Measurements from ENCODE around the gene STRBP. TPM values are rescaled to one million over a fixed set of nuclear protein-coding genes. Genes with fewer than 3 reads are reported as not detected.

STRBP gene
- total and polyA plus RNA-seq, 2 donors from 2014 or later, result 21.6 to 30.7 TPM

DNA sequence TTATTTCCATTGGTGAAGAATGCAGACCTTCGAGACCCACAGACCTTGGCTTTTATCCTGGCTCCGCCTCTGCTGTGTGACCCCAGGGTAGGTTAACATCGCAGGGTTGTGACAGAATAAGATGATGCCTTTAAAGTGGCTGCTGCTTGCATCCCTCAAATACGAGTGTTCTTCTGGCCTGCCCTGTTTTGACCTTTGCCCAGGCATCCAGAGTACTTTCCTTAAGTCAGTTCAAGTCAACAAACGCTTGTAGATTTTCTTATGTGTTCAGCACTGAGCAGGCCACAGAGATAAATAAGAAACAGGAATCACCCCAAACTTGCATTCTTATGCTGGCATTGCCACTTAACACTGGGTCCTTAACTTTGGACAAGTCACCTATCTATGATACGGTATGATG, 184.7 kb downstream of the STRBP start:
- Histone ChIP-seq H3K27me3 (ENCODE audit: control insufficient read depth, insufficient read depth, low read length) (no peaks in the 10 kb centered on the region), H3K27ac (ENCODE audit: low read depth in 2 of 2, low read length in 2 of 2) (no peak overlapping the region), H3K9ac (ENCODE audit: low read length in 3 of 3) (no peak overlapping the region), H3K9me3 (ENCODE audit: control insufficient read depth in 2 of 3, insufficient read depth in 1 of 3, low read length in 3 of 3) (no peaks in the 10 kb centered on the region), H3K4me3 (ENCODE audit: low read length in 3 of 3) (no peak overlapping the region), H3K36me3 (ENCODE audit: control insufficient read depth in 2 of 3, insufficient read depth in 3 of 3, low read length in 3 of 3) (peaks cover 0 to 16% (median 11%) of the 10 kb centered on the region in 3 donors), H3K4me1 (ENCODE audit: control insufficient read depth in 2 of 3, insufficient read depth in 2 of 3, low read depth in 1 of 3, low read length in 3 of 3) (peaks cover 0 to 4% (median 3%) of the 10 kb centered on the region in 3 donors)
- intact Hi-C loops (cut with DNase I), result loop anchor here (10.0 kb wide), 1 partner anchor 271 kb away; the partner anchor contains the start of gene CRB2
- TF ChIP-seq, protein P1, sequence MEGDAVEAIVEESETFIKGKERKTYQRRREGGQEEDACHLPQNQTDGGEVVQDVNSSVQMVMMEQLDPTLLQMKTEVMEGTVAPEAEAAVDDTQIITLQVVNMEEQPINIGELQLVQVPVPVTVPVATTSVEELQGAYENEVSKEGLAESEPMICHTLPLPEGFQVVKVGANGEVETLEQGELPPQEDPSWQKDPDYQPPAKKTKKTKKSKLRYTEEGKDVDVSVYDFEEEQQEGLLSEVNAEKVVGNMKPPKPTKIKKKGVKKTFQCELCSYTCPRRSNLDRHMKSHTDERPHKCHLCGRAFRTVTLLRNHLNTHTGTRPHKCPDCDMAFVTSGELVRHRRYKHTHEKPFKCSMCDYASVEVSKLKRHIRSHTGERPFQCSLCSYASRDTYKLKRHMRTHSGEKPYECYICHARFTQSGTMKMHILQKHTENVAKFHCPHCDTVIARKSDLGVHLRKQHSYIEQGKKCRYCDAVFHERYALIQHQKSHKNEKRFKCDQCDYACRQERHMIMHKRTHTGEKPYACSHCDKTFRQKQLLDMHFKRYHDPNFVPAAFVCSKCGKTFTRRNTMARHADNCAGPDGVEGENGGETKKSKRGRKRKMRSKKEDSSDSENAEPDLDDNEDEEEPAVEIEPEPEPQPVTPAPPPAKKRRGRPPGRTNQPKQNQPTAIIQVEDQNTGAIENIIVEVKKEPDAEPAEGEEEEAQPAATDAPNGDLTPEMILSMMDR (IDR thresholded peaks at IDR 0.05; ENCODE audit: borderline replicate concordance, extremely low read depth, insufficient read depth), result no peak
- DNase-seq (no peak), FAIRE-seq (no peak)

DNA sequence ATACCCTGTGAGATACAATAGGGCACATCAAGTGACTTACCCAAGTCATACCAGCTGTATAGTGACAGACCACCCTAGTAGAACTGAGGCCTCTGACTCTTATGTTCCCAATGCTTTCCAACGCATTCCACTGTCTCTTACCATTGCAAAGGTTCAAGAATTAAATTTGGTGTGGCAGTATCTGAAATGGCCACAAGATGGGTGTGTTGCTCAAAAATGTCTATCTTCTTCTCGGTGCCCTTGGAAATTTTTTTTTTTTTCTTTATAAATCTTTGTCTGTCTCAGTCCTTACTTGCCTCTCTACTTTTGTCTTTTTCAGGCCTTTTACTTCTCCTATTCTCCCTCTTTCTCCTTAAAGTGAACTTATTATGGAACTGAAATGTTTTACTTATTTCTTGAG, 186.6 kb downstream of the STRBP start:
- no peak overlapping the region for H3K27ac ChIP-seq (ENCODE audit: low read depth in 2 of 2, low read length in 2 of 2)
- no peak overlapping the region for H3K4me3 ChIP-seq (ENCODE audit: low read length in 3 of 3)
- no peak overlapping the region for H3K9ac ChIP-seq (ENCODE audit: low read length in 3 of 3)
- H3K27me3 ChIP-seq (ENCODE audit: control insufficient read depth, insufficient read depth, low read length), result no peaks in the 10 kb centered on the region
- H3K4me1 ChIP-seq (ENCODE audit: control insufficient read depth in 2 of 3, insufficient read depth in 2 of 3, low read depth in 1 of 3, low read length in 3 of 3), result peaks cover 0 to 3% (median 0%) of the 10 kb centered on the region in 3 donors
- FAIRE-seq (no peak), DNase-seq (peak in 3 of 5 donors; percentile 48 to 78 (median 74))
- TF ChIP-seq, protein P1 (IDR thresholded peaks at IDR 0.05; ENCODE audit: borderline replicate concordance, extremely low read depth, insufficient read depth), result peak; percentile 64
- peaks cover 0 to 16% (median 14%) of the 10 kb centered on the region in 3 donors for H3K36me3 ChIP-seq (ENCODE audit: control insufficient read depth in 2 of 3, insufficient read depth in 3 of 3, low read length in 3 of 3)
- H3K9me3 ChIP-seq (ENCODE audit: control insufficient read depth in 2 of 3, insufficient read depth in 1 of 3, low read length in 3 of 3), result no peaks in the 10 kb centered on the region
- intact Hi-C loops (cut with DNase I), result loop anchor here (10.0 kb wide), 1 partner anchor 273 kb away; the partner anchor contains the start of gene CRB2

DNA sequence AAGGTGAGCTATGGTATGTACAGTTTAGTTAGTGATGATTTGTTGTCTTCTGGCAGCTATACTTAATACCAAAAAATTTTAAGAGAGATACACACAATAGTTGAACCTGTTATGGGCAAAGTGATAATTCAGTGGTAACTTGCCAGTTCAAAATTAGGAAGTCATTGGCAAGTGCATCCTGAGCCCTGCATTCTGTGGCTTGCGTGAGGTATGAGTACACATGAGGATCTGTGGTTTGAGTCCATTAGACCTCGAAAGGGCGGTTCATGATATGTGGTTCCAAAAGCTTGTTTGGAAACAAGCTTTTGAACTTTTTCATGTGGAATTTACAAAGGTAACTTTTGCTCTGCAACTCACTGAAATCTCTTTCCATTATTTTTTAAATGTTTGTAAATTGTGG, 187.9 kb downstream of the STRBP start:
- FAIRE-seq (no peak), DNase-seq (no peak)
- intact Hi-C loops (cut with DNase I), result loop anchor here (10.0 kb wide), 1 partner anchor 274 kb away; the partner anchor contains the start of gene CRB2
- Histone ChIP-seq H3K9me3 (ENCODE audit: control insufficient read depth in 2 of 3, insufficient read depth in 1 of 3, low read length in 3 of 3) (no peaks in the 10 kb centered on the region), H3K27me3 (ENCODE audit: control insufficient read depth, insufficient read depth, low read length) (no peaks in the 10 kb centered on the region), H3K27ac (ENCODE audit: low read depth in 2 of 2, low read length in 2 of 2) (no peak overlapping the region), H3K36me3 (ENCODE audit: control insufficient read depth in 2 of 3, insufficient read depth in 3 of 3, low read length in 3 of 3) (peaks cover 0 to 16% (median 14%) of the 10 kb centered on the region in 3 donors), H3K4me3 (ENCODE audit: low read length in 3 of 3) (no peak overlapping the region), H3K9ac (ENCODE audit: low read length in 3 of 3) (no peak overlapping the region), H3K4me1 (ENCODE audit: control insufficient read depth in 2 of 3, insufficient read depth in 2 of 3, low read depth in 1 of 3, low read length in 3 of 3) (peaks cover 0 to 3% (median 0%) of the 10 kb centered on the region in 3 donors)
- TF ChIP-seq, protein P1 (IDR thresholded peaks at IDR 0.05; ENCODE audit: borderline replicate concordance, extremely low read depth, insufficient read depth), result no peak

DNA sequence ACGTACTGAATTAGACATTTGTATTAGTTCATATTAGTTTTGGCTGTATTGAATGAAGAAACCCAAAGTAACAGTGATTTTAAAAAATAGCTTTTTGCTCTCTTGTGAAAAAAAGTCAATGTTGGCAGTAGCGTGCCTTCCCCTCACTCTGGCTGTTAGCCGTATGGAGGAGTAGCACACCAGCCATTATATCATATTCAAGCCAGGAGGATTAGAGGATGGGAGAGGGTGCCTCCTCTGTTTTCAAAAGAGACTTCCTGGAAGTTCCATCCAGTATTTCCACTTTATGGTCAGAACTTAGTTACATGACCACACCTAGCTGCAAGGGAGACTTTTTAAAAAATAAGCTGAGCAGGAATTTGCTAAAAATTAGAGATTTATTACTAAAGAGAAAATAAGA, 193.8 kb downstream of the STRBP start:
- TF ChIP-seq, protein P1 (IDR thresholded peaks at IDR 0.05; ENCODE audit: borderline replicate concordance, extremely low read depth, insufficient read depth), result no peak
- DNase-seq, result no peak
- H3K36me3 ChIP-seq (ENCODE audit: control insufficient read depth in 2 of 3, insufficient read depth in 3 of 3, low read length in 3 of 3), result peaks cover 5 to 23% (median 11%) of the 10 kb centered on the region in 3 donors
- no peaks in the 10 kb centered on the region for H3K27me3 ChIP-seq (ENCODE audit: control insufficient read depth, insufficient read depth, low read length)
- H3K4me1 ChIP-seq (ENCODE audit: control insufficient read depth in 2 of 3, insufficient read depth in 2 of 3, low read depth in 1 of 3, low read length in 3 of 3), result peaks cover 0 to 6% (median 0%) of the 10 kb centered on the region in 3 donors
- H3K9me3 ChIP-seq (ENCODE audit: control insufficient read depth in 2 of 3, insufficient read depth in 1 of 3, low read length in 3 of 3), result no peaks in the 10 kb centered on the region
- no peak overlapping the region for H3K4me3 ChIP-seq (ENCODE audit: low read length in 3 of 3)
- no peak overlapping the region for H3K9ac ChIP-seq (ENCODE audit: low read length in 3 of 3)
- FAIRE-seq, result no peak
- intact Hi-C loops (cut with DNase I), result no loop called here
- no peak overlapping the region for H3K27ac ChIP-seq (ENCODE audit: low read depth in 2 of 2, low read length in 2 of 2)

Data from kidney (tissue), 14 donors.